ENCODE data around the gene CD83. TPM values are rescaled to one million over a fixed set of nuclear protein-coding genes. Genes with fewer than 3 reads are reported as not detected.
"Not testable (repeated sequence)": the region's sequence is repeated elsewhere in the genome, so short reads cannot be mapped to it uniquely, and the experiment has no call there.

CD83 gene, protein sequence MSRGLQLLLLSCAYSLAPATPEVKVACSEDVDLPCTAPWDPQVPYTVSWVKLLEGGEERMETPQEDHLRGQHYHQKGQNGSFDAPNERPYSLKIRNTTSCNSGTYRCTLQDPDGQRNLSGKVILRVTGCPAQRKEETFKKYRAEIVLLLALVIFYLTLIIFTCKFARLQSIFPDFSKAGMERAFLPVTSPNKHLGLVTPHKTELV
- total RNA-seq (2014; rRNA removed; shearing (Covaris generic)) = 4.4 and 5.3 TPM in 2 replicates

- DNase-seq (ENCODE audit: low spot score) = peak; percentile 47
These were observed at the start of gene CD83 for GRCh38 chr6:14117158-14118090. Gene CD83 (plus strand): TSS chr6:14117772. CDS start chr6:14117812, 40 bp downstream.

DNA sequence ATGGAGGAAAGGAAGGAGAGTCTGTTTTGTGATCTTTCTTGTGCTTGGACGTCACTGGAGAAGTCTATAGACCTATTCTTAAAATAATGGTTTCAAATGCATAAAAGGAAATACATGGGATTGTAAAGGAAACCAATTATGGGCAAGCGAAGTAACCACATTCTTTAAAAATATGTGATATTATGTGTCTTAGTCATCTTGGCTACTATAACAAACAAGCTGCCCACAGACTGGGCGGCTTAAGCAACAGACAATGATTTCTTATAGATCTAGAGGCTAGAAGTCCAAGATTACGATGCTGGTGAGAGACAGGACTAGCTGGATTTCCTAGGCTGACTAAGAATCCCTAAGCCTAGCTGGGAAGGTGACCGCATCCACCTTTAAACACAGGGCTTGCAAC is 49.4 kb upstream of the CD83 start:
- DNase-seq (ENCODE audit: low spot score) = peak; percentile 86

DNA sequence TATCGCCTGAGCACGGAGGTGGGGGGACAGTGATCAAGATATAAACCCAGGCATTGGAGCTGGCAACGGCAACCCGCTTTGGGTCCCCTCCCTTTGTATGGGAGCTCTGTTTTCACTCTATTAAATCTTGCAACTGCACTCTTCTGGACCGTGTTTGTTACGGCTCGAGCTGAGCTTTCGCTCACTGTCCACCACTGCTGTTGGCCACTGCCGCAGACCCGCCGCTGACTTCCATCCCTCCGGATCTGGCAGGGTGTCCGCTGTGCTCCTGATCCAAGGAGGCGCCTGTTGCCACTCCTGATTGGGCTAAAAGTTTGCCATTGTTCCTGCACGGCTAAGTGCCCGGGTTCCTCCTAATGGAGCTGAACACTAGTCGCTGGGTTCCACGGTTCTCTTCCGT is 48.9 kb upstream of the CD83 start:
- no peak for DNase-seq (ENCODE audit: low spot score)

DNA sequence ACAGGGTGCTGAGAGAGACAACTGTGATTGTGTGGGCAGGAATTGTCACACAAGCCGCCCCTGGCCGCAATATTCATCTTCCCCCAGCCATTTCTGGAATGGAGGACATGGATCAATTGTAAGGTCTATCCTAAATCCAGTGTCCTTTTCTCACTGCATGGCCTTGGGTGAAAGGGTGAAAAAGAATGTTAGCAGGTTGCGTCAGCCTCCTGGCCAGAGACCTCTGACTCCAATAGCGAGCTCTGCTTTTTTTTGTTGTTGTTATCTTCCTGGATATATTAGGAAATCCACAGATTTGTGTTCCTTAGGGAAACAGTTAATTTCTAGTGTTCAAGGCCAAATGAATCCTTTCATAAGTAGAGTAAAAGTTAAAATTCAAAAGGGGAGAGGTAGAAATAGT is 47.1 kb upstream of the CD83 start:
- no peak for DNase-seq (ENCODE audit: low spot score)

- DNase-seq (ENCODE audit: low spot score) = peak; percentile 46
These were observed 45.5 kb upstream of the CD83 start for GRCh38 chr6:14072084-14072483.

GRCh38 chr6:14073561-14074354 is 43.8 kb upstream of the CD83 start:
- not testable (repeated sequence) for DNase-seq (ENCODE audit: low spot score)

DNA sequence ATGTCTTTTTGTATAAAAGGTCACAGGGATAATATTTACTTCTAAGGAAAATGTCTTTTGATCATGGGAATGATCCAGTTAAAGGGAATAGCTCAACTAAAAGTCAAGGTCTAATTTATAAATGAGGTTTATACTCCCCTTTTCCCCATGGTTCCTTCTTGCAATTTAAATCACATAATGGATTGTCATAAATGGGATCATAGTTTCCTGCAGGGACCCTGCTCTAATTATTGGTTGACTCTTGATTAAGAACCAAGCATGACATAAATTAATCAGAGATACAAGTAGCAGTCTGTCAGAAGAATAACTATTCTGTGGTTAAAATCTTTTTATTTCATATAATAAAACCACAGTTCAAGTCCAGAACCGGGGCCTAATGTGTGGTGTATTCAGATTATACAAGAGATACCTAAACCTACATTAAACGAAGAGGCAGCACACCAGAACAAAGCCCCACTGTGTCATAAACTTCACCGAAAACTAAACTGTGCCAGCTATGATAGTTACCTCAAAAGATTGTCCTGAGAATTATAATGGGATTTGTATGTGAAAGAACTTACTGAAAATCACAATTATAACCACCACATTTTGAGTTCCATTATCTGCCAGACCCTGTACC is 43.0 kb upstream of the CD83 start:
- DNase-seq (ENCODE audit: low spot score) = no peak

- peak; percentile 49 for DNase-seq (ENCODE audit: low spot score)
These were observed 42.5 kb upstream of the CD83 start for GRCh38 chr6:14075095-14075503.

DNA sequence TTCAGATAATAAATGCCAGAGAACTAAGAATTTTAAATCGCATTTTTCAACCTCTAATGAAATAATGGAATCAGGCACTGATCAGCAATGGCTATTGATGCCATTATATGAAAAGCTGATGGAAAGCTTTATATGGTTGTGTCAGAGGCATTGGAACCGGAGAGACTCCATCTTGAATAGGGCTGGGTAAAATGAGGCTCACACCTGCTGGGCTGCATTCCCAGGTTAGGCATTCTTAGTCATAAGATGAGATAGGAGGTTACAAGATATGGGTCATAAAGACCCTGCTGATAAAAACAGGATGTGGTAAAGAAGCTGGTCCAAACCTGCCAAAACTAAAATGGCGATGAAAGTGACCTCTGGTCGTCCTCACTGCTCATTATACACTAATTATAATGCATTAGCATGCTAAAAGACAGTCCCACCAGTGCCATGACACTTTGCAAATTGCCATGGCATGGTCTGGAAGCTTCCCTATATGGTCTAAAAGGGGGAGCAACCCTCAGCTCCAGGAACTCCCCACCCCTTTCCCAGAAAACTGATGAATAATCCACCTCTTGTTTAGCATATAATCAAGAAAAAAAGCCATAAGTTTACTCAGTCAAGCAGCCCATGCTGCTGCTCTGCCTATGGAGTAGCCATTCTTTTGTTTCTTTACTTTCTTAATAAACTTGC is 40.2 kb upstream of the CD83 start:
- DNase-seq (ENCODE audit: low spot score) = peak; percentile 29

- peak; percentile 87 for DNase-seq (ENCODE audit: low spot score)
These were observed 38.1 kb upstream of the CD83 start for GRCh38 chr6:14079433-14079832.

DNA sequence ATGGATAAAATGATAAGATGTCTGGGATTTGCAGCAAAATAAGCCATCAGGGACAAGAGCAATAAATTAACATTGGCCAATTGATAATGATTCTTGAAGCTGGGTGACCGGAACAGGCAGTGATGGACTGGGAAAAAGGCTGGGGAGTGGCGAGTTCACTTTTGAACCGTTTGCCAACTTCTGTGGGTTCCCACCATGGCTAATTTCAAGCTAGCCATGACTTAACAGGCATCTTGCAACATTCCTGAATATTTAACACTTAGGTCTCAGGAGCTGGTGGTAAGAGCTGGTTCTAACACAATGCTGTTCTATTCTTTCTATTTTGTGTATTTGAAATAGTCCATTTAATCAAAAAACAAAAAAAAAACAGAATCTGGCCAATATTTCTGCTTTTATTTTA is 37.6 kb upstream of the CD83 start:
- DNase-seq (ENCODE audit: low spot score) = peak; percentile 8

GRCh38 chr6:14081126-14081525 is 36.4 kb upstream of the CD83 start:
- peak; percentile 14 for DNase-seq (ENCODE audit: low spot score)

DNA sequence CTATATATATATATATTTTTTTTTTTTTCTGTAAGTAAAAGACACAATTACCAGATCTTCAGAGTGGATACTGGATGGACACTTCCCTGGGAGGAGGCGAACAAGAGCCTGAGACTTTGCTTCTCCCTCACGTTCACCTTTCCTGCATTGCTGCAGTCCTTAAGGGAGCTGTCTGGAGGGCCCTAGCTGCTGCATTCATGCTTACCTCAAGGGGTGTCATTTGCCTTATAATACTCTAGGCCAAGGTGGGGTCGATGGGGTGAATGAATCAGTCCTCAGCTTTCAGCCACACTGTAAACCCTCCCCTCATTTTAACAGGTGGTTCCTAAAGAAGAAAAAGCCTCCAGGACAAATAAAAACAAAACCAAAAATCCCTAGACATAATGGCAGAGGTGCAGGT is 34.8 kb upstream of the CD83 start:
- DNase-seq (ENCODE audit: low spot score) = no peak

DNA sequence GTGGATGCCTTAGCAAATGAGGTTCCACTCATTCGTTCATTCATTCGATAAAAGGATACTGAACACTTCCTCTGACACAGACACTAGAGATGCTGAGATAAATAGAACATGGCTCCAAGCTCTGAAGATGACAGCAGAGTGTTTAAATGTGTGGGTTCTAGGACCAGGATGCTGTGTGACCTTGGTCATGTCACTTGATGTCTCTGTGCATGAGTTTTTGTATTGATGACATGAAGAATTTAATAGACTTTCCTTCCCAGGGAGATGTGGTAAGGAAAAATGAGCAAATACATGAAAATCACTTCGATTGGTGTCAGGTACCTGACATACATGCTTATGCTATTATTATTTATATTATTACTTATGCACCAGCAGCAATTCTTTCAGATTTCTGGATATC is 34.3 kb upstream of the CD83 start:
- no peak for DNase-seq (ENCODE audit: low spot score)

DNA sequence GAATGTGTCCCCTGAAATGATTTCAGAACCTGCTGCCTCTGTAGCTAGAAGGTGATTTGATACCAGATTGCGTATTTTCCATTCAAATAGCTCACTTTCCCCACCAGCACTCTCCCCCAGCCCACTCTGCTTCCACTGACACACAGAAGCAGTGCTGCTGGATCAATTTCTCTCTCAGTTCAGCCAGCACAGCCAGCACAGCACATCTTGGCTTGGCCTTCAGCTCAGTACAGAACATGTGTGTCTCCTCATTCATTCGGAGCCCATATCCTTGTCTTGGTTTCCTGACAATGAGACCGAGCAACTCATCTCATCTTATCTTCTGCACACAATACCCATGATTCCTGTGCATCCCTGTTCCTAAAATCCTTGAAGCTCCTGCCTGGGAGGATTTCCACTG is 33.8 kb upstream of the CD83 start:
- no peak for DNase-seq (ENCODE audit: low spot score)

- no peak for DNase-seq (ENCODE audit: low spot score)
These were observed 33.2 kb upstream of the CD83 start for GRCh38 chr6:14084388-14084787.

GRCh38 chr6:14085176-14085787 is 32.3 kb upstream of the CD83 start:
- DNase-seq (ENCODE audit: low spot score) = no peak

GRCh38 chr6:14086701-14087100 is 30.9 kb upstream of the CD83 start:
- DNase-seq (ENCODE audit: low spot score) = no peak

GRCh38 chr6:14088600-14089192 is 28.9 kb upstream of the CD83 start:
- peak; percentile 50 for DNase-seq (ENCODE audit: low spot score)

DNA sequence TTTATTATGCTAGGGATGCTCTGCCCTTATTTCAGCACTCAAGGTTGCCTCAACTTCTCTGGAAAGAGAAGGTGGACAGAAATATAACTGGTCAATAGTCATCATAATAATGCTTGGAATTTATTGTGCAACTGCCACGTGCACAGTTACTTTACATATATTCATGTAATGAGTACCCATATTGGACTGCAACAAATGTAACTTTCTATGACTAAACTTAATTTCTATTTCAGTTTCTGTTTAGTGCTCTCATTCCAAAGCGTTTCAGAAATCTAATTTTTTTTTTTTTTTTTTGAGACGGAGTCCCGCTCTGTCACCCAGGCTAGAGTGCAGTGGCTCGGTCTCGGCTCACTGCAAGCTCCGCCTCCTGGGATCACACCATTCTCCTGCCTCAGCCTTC is 28.3 kb upstream of the CD83 start:
- no peak for DNase-seq (ENCODE audit: low spot score)
